ENCODE data around the gene HHLA2. TPM values are rescaled to one million over a fixed set of nuclear protein-coding genes. Genes with fewer than 3 reads are reported as not detected.

Gene HHLA2
- total and polyA plus RNA-seq, 2 of the 8 experiments (the other 6 are each of a cell fraction or from before 2014, with no cell fraction given), result not detected

- no peak for TF ChIP-seq SAP30 (IDR thresholded peaks at IDR 0.05; ENCODE audit: insufficient read depth, insufficient replicate concordance, low read length)
These were observed 9.3 kb downstream of the HHLA2 start (continued) for GRCh38 chr3:108305484-108306172.
